ENCODE data around the gene KCNE4. TPM values are rescaled to one million over a fixed set of nuclear protein-coding genes. Genes with fewer than 3 reads are reported as not detected.

Gene KCNE4
- total RNA-seq, 1 experiment from 2014 or later, result not detected

- H3K4me3 ChIP-seq (ENCODE audit: insufficient read depth, low read depth, low read length), result no peak overlapping the region
- H3K27me3 ChIP-seq (ENCODE audit: control insufficient read depth, insufficient read depth, low read length), result no peaks in the 10 kb centered on the region
- no peaks in the 10 kb centered on the region for H3K36me3 ChIP-seq (replicated peaks; ENCODE audit: control insufficient read depth, insufficient read depth, low read length)
- DNase-seq, result no peak
These were observed 7.1 kb downstream of the KCNE4 start for GRCh38 chr2:223058952-223059716.

GRCh38 chr2:223060201-223060825 is 8.3 kb downstream of the KCNE4 start:
- H3K4me3 ChIP-seq (ENCODE audit: insufficient read depth, low read depth, low read length), result no peak overlapping the region
- H3K36me3 ChIP-seq (replicated peaks; ENCODE audit: control insufficient read depth, insufficient read depth, low read length), result no peaks in the 10 kb centered on the region
- no peaks in the 10 kb centered on the region for H3K27me3 ChIP-seq (ENCODE audit: control insufficient read depth, insufficient read depth, low read length)
- no peak for DNase-seq

DNA sequence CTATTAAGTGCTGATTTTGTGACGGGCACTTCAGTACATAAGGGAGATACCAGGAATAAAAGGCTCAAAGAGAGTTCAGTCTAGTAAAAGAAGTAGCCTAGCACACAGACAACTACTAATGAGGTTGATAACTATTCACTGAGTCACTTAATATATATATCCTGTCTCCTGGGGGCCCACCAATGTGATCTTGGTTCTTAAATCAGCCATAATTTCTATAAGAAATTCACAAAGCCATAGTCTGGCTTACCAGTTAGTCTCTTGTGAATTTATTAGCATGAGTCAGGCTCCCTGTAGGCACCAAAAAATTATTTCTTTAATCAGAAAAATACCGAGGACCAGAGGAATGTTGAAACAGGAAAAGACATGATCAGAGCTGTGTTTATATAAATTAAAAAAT is 10.4 kb downstream of the KCNE4 start:
- Histone ChIP-seq H3K36me3 (replicated peaks; ENCODE audit: control insufficient read depth, insufficient read depth, low read length) (no peaks in the 10 kb centered on the region), H3K4me3 (ENCODE audit: insufficient read depth, low read depth, low read length) (no peak overlapping the region), H3K27me3 (ENCODE audit: control insufficient read depth, insufficient read depth, low read length) (no peaks in the 10 kb centered on the region)
- no peak for DNase-seq

- DNase-seq, result no peak
- H3K36me3 ChIP-seq (replicated peaks; ENCODE audit: control insufficient read depth, insufficient read depth, low read length), result no peaks in the 10 kb centered on the region
- H3K4me3 ChIP-seq (ENCODE audit: insufficient read depth, low read depth, low read length), result no peak overlapping the region
- H3K27me3 ChIP-seq (ENCODE audit: control insufficient read depth, insufficient read depth, low read length), result no peaks in the 10 kb centered on the region
These were observed 13.1 kb downstream of the KCNE4 start for GRCh38 chr2:223065107-223065506.

- no peak for DNase-seq
- Histone ChIP-seq H3K36me3 (replicated peaks; ENCODE audit: control insufficient read depth, insufficient read depth, low read length) (no peaks in the 10 kb centered on the region), H3K4me3 (ENCODE audit: insufficient read depth, low read depth, low read length) (no peak overlapping the region)
These were observed 14.7 kb downstream of the KCNE4 start for GRCh38 chr2:223066721-223067120.

DNA sequence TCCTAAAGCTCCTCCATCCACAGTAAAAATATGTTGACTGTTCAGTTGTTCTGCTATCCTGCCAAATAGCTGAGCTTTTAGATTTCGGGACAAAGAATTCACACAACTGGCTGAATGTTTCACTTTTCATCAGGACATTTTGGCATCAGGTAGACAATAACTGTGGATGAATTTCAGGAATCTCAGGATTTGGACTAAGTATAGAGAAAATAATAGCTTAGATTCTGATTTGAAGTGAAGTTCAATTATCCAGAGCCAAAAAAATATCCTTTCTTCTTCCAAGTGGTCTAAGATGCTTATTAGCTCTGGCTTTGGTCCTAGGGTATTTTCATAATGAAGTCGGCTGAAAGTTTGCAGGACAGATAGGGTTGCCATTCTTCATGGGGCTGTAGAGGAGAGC is 16.1 kb downstream of the KCNE4 start:
- H3K27me3 ChIP-seq (ENCODE audit: control insufficient read depth, insufficient read depth, low read length), result no peaks in the 10 kb centered on the region
- no peaks in the 10 kb centered on the region for H3K36me3 ChIP-seq (replicated peaks; ENCODE audit: control insufficient read depth, insufficient read depth, low read length)
- DNase-seq, result no peak
- no peak overlapping the region for H3K4me3 ChIP-seq (ENCODE audit: insufficient read depth, low read depth, low read length)

More at GRCh38 chr2:223066721-223067120, 14.7 kb downstream of the KCNE4 start:
- no peaks in the 10 kb centered on the region for H3K27me3 ChIP-seq (ENCODE audit: control insufficient read depth, insufficient read depth, low read length)

DNA sequence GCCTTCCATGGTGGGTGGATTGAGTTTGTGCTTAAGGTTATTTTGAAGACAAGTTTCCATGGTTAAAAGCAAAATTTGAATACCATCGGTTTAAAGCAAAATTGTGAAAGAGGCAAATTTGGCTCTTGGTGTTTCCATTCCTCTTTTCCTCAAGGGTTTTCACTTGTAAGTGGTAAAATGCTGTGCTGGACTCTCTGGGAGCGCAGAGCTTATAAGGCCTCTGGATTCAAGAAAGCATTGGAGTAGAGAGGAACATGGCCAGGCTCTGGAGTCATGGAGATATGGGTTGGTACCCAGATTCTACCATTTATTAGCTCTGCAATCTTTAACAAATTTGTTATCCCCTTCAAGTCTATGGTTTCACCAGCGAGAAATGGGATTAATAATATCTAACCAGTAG is 17.5 kb downstream of the KCNE4 start:
- Histone ChIP-seq H3K27me3 (ENCODE audit: control insufficient read depth, insufficient read depth, low read length) (no peaks in the 10 kb centered on the region), H3K36me3 (replicated peaks; ENCODE audit: control insufficient read depth, insufficient read depth, low read length) (no peaks in the 10 kb centered on the region), H3K4me3 (ENCODE audit: insufficient read depth, low read depth, low read length) (no peak overlapping the region)
- no peak for DNase-seq

DNA sequence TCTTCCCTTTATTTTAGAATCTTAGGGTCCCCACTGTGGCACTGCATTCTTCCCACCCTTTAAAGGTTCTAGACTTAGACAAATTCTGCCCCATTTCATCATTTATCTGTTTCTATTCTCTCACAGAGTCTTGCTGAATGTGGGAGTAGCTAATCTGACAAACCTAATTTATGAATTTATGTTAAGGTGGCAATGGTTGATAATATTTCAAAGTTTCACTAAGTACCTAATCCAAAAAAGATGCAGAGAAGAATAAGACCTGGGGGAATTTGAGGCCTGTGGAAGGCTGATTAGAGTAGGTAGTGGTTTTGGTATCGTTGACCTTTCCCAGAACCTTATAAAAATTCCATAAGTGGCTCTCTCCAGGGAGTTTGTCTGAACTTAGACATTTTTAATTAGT is 18.0 kb downstream of the KCNE4 start:
- DNase-seq, result no peak
- no peak overlapping the region for H3K4me3 ChIP-seq (ENCODE audit: insufficient read depth, low read depth, low read length)
- no peaks in the 10 kb centered on the region for H3K36me3 ChIP-seq (replicated peaks; ENCODE audit: control insufficient read depth, insufficient read depth, low read length)
- H3K27me3 ChIP-seq (ENCODE audit: control insufficient read depth, insufficient read depth, low read length), result no peaks in the 10 kb centered on the region

DNA sequence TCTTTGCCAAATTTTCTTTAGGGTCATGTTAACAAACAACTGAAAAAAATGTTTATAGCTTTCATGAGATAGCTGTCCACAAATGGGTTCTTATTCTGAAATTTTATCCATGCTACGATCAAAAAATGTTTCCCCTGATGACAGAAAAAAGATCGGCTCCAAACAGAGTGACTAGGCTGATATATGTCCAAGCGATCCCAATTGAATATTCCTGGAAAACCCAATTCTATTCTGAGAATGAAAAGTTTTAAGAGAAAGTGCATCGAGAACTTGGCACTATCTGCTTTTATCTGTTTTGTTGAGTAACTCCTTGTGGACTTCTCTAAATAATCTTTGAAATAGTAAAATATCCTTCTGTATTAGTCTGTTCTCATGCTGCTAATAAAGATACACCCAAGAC is 19.1 kb downstream of the KCNE4 start:
- DNase-seq, result no peak
- H3K36me3 ChIP-seq (replicated peaks; ENCODE audit: control insufficient read depth, insufficient read depth, low read length), result no peaks in the 10 kb centered on the region
- H3K27me3 ChIP-seq (ENCODE audit: control insufficient read depth, insufficient read depth, low read length), result no peaks in the 10 kb centered on the region
- no peak overlapping the region for H3K4me3 ChIP-seq (ENCODE audit: insufficient read depth, low read depth, low read length)

DNA sequence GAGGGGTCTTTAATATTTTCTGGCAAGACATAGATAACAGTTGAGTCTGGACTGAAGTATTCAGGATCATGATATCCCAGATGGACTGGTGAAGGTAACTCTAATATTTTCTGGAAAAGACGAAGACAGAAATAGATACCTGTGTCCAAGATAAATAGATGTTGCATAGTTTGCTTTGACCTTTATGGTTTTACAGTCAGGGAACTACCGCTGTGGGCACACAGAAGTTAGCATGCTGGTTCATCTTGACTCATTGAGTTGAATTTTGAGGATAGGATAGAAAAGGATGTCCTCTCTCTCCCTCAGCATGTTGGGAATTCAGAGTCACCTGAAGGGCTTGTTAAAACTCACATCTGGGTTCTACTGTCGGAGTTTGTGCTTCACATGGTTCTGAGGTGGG is 20.8 kb downstream of the KCNE4 start:
- Histone ChIP-seq H3K27me3 (ENCODE audit: control insufficient read depth, insufficient read depth, low read length) (no peaks in the 10 kb centered on the region), H3K36me3 (replicated peaks; ENCODE audit: control insufficient read depth, insufficient read depth, low read length) (no peaks in the 10 kb centered on the region)
- DNase-seq, result no peak

GRCh38 chr2:223075301-223076270 is 23.6 kb downstream of the KCNE4 start:
- no peak for DNase-seq
- no peak overlapping the region for H3K4me3 ChIP-seq (ENCODE audit: insufficient read depth, low read depth, low read length)
- H3K27me3 ChIP-seq (ENCODE audit: control insufficient read depth, insufficient read depth, low read length), result no peaks in the 10 kb centered on the region
- H3K36me3 ChIP-seq (replicated peaks; ENCODE audit: control insufficient read depth, insufficient read depth, low read length), result no peaks in the 10 kb centered on the region

More for the DNA sequence above, 20.8 kb downstream of the KCNE4 start:
- H3K4me3 ChIP-seq (ENCODE audit: insufficient read depth, low read depth, low read length), result no peak overlapping the region

DNA sequence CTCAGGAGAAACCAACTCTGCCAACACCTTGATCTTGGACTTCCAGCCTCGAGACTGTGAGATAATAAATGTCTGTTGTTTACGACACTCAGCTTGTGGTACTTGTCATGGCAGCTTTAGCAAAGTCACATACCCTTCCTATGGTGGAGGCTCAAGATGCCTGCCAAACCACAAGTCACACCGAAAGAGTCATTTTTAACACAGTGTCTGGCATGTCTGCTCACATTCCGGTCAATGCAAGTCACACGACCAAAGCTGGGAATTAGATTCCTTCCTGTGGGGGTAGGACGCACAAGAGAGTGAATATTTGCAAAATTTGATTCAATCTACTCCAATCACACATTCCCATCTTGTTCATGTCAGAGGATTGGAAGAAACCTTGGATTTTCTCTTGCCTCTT is 24.6 kb downstream of the KCNE4 start:
- no peak overlapping the region for H3K4me3 ChIP-seq (ENCODE audit: insufficient read depth, low read depth, low read length)
- H3K36me3 ChIP-seq (replicated peaks; ENCODE audit: control insufficient read depth, insufficient read depth, low read length), result no peaks in the 10 kb centered on the region
- no peak for DNase-seq
- H3K27me3 ChIP-seq (ENCODE audit: control insufficient read depth, insufficient read depth, low read length), result no peaks in the 10 kb centered on the region

GRCh38 chr2:223078482-223078881 is 26.5 kb downstream of the KCNE4 start:
- H3K4me3 ChIP-seq (ENCODE audit: insufficient read depth, low read depth, low read length), result no peak overlapping the region
- no peak for DNase-seq

DNA sequence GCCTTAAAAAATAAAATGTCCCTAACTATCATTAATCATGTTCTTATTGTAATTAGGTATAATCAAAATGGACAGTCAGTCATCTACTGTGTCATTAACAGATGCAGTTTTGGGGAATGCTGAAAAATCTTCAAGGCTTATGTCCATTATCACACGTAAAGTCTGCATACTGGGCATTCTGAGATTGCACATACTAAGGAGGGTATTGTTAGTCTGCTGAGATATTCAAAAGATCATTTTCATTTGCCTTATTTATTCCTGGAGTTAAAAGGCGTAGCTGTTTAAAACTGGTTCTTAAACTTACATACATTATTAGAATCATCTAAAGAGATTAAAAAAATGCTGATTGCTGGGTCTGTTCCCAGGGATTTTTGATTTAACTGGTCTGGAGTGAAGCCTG is 27.4 kb downstream of the KCNE4 start:
- Histone ChIP-seq H3K4me3 (ENCODE audit: insufficient read depth, low read depth, low read length) (no peak overlapping the region), H3K36me3 (replicated peaks; ENCODE audit: control insufficient read depth, insufficient read depth, low read length) (no peaks in the 10 kb centered on the region), H3K27me3 (ENCODE audit: control insufficient read depth, insufficient read depth, low read length) (no peaks in the 10 kb centered on the region)
- no peak for DNase-seq

More at GRCh38 chr2:223078482-223078881, 26.5 kb downstream of the KCNE4 start:
- H3K27me3 ChIP-seq (ENCODE audit: control insufficient read depth, insufficient read depth, low read length), result no peaks in the 10 kb centered on the region
- H3K36me3 ChIP-seq (replicated peaks; ENCODE audit: control insufficient read depth, insufficient read depth, low read length), result no peaks in the 10 kb centered on the region
